Right atrium auricular region (tissue), 2 donors: ENCODE results near the gene ITGA3. TPM values are rescaled to one million over a fixed set of nuclear protein-coding genes. Genes with fewer than 3 reads are reported as not detected.

Experiments
- DNase-seq: peaks from one replicate; pipeline ENCODE4 v3.0.0-alpha.2; 2019; ENCODE audit warnings: low spot score
- H3K27ac ChIP-seq, 2 donors: fragments of 200-600 bp; sonication (generic); 1 replicate in 1 of 2; 2 replicates in 1 of 2; pipeline ENCODE4 v1.5.1; 2016 to 2019
- H3K27me3 ChIP-seq, 2 donors: fragments of 200-600 bp; sonication (generic); one replicate each; pipeline versions ENCODE4 v1.5.1 to v1.6.0; 2017 to 2019
- H3K36me3 ChIP-seq: fragments of 200-600 bp; sonication (generic); one replicate; pipeline ENCODE4 v1.5.1; 2016
- H3K4me1 ChIP-seq, 2 donors: fragments of 200-600 bp; sonication (generic); one replicate each; pipeline versions ENCODE4 v1.5.1 to v1.6.0; 2017 to 2019
- H3K4me3 ChIP-seq, 2 donors: fragments of 200-600 bp; sonication (generic); 1 replicate in 1 of 2; 2 replicates in 1 of 2; pipeline ENCODE4 v1.5.1; 2017 to 2019; ENCODE audit warnings: mild to moderate bottlenecking in 1 of 2, moderate library complexity in 1 of 2
- H3K9me3 ChIP-seq, 2 donors: fragments of 200-600 bp; sonication (generic); one replicate each; pipeline ENCODE4 v1.5.1; 2019
- total RNA-seq, 2 donors: library from RNA; depleted of rRNA; stranded (reverse); fragments of >200 nt; gene quantifications; one replicate each; pipeline ENCODE4 v1.1.0, GENCODE V29; 2016
- TF ChIP-seq, protein P1 (sequence below), 2 donors: fragments of 200-600 bp; sonication (generic); IDR thresholded peaks; one replicate each; pipeline ENCODE4 v1.5.1; 2019; ENCODE audit warnings: antibody characterized with exemption in 2 of 2

Gene ITGA3
- total RNA-seq, 2 donors from 2014 or later, result 29.5 to 61.8 TPM

DNA sequence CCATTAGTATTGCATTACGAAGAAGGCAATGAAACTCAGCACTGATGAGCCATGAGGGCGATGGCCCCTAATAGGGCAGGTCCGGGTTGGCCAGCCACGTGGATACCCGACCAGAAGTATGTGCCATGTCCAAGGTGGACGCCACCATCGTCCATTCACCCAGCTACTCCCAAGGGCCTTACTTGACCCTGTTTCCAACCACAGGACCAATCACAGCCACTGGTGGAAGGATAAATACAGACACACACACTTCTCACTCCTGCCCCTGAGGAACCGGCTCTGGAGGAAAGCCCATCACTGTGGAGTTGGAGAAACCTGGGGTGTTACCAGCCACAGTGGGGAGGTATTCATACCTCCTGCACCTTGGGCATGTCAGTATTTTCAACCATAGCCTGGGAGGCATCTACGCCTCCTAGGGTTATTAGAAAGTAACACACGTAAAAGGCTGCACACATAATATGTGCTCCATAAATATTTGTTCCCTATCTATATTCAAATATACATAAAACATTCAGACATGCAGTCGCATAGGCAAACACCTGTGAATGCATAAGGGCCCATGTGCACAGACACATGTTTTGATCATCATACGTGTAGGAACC lies 5.4 kb upstream of the ITGA3 start:
- H3K4me1 ChIP-seq, result peaks cover 0 to 29% of the 10 kb centered on the region in 2 donors
- DNase-seq, result no peak
- no peaks in the 10 kb centered on the region for H3K27me3 ChIP-seq

GRCh38 chr17:50051082-50051576 lies 4.8 kb upstream of the ITGA3 start:
- TF ChIP-seq, protein P1, sequence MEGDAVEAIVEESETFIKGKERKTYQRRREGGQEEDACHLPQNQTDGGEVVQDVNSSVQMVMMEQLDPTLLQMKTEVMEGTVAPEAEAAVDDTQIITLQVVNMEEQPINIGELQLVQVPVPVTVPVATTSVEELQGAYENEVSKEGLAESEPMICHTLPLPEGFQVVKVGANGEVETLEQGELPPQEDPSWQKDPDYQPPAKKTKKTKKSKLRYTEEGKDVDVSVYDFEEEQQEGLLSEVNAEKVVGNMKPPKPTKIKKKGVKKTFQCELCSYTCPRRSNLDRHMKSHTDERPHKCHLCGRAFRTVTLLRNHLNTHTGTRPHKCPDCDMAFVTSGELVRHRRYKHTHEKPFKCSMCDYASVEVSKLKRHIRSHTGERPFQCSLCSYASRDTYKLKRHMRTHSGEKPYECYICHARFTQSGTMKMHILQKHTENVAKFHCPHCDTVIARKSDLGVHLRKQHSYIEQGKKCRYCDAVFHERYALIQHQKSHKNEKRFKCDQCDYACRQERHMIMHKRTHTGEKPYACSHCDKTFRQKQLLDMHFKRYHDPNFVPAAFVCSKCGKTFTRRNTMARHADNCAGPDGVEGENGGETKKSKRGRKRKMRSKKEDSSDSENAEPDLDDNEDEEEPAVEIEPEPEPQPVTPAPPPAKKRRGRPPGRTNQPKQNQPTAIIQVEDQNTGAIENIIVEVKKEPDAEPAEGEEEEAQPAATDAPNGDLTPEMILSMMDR (IDR thresholded peaks at IDR 0.05), result no peak
- Histone ChIP-seq H3K4me1 (peaks cover 0 to 29% of the 10 kb centered on the region in 2 donors), H3K9me3 (no peaks in the 10 kb centered on the region), H3K36me3 (no peaks in the 10 kb centered on the region), H3K27me3 (no peaks in the 10 kb centered on the region), H3K27ac (no peak overlapping the region), H3K4me3 (no peak overlapping the region)
- DNase-seq, result no peak

More for the DNA sequence above, 5.4 kb upstream of the ITGA3 start:
- H3K36me3 ChIP-seq, result no peaks in the 10 kb centered on the region
- no peaks in the 10 kb centered on the region for H3K9me3 ChIP-seq
- no peak overlapping the region for H3K4me3 ChIP-seq
- TF ChIP-seq, protein P1 (IDR thresholded peaks at IDR 0.05), result no peak
- H3K27ac ChIP-seq, result no peak overlapping the region

- no peak for DNase-seq
- H3K27ac ChIP-seq, result no peak overlapping the region
- peaks cover 0 to 32% of the 10 kb centered on the region in 2 donors for H3K4me1 ChIP-seq
Measured at GRCh38 chr17:50051606-50052005, 4.3 kb upstream of the ITGA3 start.

GRCh38 chr17:50052241-50052796 lies 3.6 kb upstream of the ITGA3 start:
- peaks cover 0 to 39% of the 10 kb centered on the region in 2 donors for H3K4me1 ChIP-seq
- H3K27ac ChIP-seq, result no peak overlapping the region
- TF ChIP-seq, protein P1 (IDR thresholded peaks at IDR 0.05), result no peak

More at GRCh38 chr17:50051606-50052005, 4.3 kb upstream of the ITGA3 start:
- TF ChIP-seq, protein P1 (IDR thresholded peaks at IDR 0.05), result no peak
- Histone ChIP-seq H3K36me3 (no peaks in the 10 kb centered on the region), H3K9me3 (no peaks in the 10 kb centered on the region), H3K27me3 (no peaks in the 10 kb centered on the region), H3K4me3 (no peak overlapping the region)

GRCh38 chr17:50052822-50053653 lies 2.9 kb upstream of the ITGA3 start:
- H3K27me3 ChIP-seq, result no peaks in the 10 kb centered on the region
- DNase-seq, result peak; percentile 68
- peaks cover 0 to 46% of the 10 kb centered on the region in 2 donors for H3K4me1 ChIP-seq
- no peaks in the 10 kb centered on the region for H3K36me3 ChIP-seq
- H3K9me3 ChIP-seq, result no peaks in the 10 kb centered on the region
- H3K4me3 ChIP-seq, result no peak overlapping the region
- TF ChIP-seq, protein P1 (IDR thresholded peaks at IDR 0.05), result no peak
- peak overlapping the region; percentile 6 to 38 for H3K27ac ChIP-seq

More at GRCh38 chr17:50052241-50052796, 3.6 kb upstream of the ITGA3 start:
- Histone ChIP-seq H3K4me3 (no peak overlapping the region), H3K36me3 (no peaks in the 10 kb centered on the region), H3K9me3 (no peaks in the 10 kb centered on the region), H3K27me3 (no peaks in the 10 kb centered on the region)
- no peak for DNase-seq
